Hepatocyte (in vitro differentiated cells): ENCODE data around the gene BCAS3. TPM values are rescaled to one million over a fixed set of nuclear protein-coding genes. Genes with fewer than 3 reads are reported as not detected.

ENCODE experiments used
- DNase-seq: peaks from one replicate; pipeline ENCODE4 v3.0.0-alpha.2; 2016; ENCODE audit warnings: low spot score
- H2AFZ ChIP-seq: fragments of 200-600 bp; sonication (generic); 2 replicates; pipeline ENCODE4 v1.6.0; 2016; ENCODE audit warnings: antibody characterized with exemption, mild to moderate bottlenecking
- H3K27ac ChIP-seq: fragments of 200-600 bp; sonication (generic); 2 replicates; pipeline ENCODE4 v1.5.1; 2016; ENCODE audit warnings: mild to moderate bottlenecking
- H3K27me3 ChIP-seq: fragments of 200-600 bp; sonication (generic); 2 replicates; pipeline ENCODE4 v1.6.1; 2016
- H3K36me3 ChIP-seq: fragments of 200-600 bp; sonication (generic); replicated peaks from 2 replicates; pipeline ENCODE4 v1.5.1; 2016; ENCODE audit warnings: low read depth; ENCODE audit not compliant: insufficient read depth
- H3K4me1 ChIP-seq: fragments of 200-600 bp; sonication (generic); 2 replicates; pipeline ENCODE4 v1.5.1; 2016; ENCODE audit warnings: mild to moderate bottlenecking, moderate library complexity; ENCODE audit not compliant: insufficient read depth
- H3K4me2 ChIP-seq: fragments of 200-600 bp; sonication (generic); 2 replicates; pipeline ENCODE4 v1.6.0; 2016
- H3K4me3 ChIP-seq: fragments of 200-600 bp; sonication (generic); 2 replicates; pipeline ENCODE4 v1.5.1; 2016; ENCODE audit warnings: mild to moderate bottlenecking
- H3K79me2 ChIP-seq: fragments of 200-600 bp; sonication (generic); 2 replicates; pipeline ENCODE4 v1.6.0; 2017; ENCODE audit warnings: mild to moderate bottlenecking
- H3K9me2 ChIP-seq: fragments of 200-600 bp; sonication (generic); replicated peaks from 2 replicates; pipeline ENCODE4 v1.6.0; 2017; ENCODE audit warnings: mild to moderate bottlenecking; ENCODE audit not compliant: insufficient read depth
- H3K9me3 ChIP-seq: fragments of 200-600 bp; sonication (generic); 2 replicates; pipeline ENCODE4 v1.5.1; 2016; ENCODE audit warnings: low read depth, mild to moderate bottlenecking
- H4K20me1 ChIP-seq: fragments of 200-600 bp; sonication (generic); 2 replicates; pipeline ENCODE4 v1.6.0; 2016; ENCODE audit warnings: mild to moderate bottlenecking; ENCODE audit not compliant: insufficient read depth, poor library complexity, severe bottlenecking
- EZH2 ChIP-seq: fragments of 200-600 bp; sonication (generic); IDR thresholded peaks from 2 replicates; pipeline ENCODE4 v1.6.1; 2016; ENCODE audit warnings: antibody characterized with exemption, mild to moderate bottlenecking, borderline replicate concordance
- EZH2phosphoT487 ChIP-seq: fragments of 200-600 bp; sonication (generic); IDR thresholded peaks from one replicate; pipeline ENCODE4 v1.6.1; 2018; ENCODE audit warnings: antibody characterized with exemption, mild to moderate bottlenecking, low read depth, moderate library complexity; ENCODE audit not compliant: unreplicated experiment, severe bottlenecking
- WGBS: methylation state at CpG from one replicate; pipeline ENCODE4 v1.1.6; 2016; ENCODE audit warnings: low lambda C conversion rate; ENCODE audit errors: missing lambda C conversion rate; 5-methylcytosine and 5-hydroxymethylcytosine counted together
- polyA plus RNA-seq: library from polyadenylated mRNA; unstranded; fragments of >200 nt; fragmentation: Nextera tagmentation; extraction: Ambion mirVana; gene quantifications from 2 replicates; pipeline ENCODE4 v1.2.1, GENCODE V29; 2016
- total RNA-seq: library from RNA; depleted of rRNA; stranded (reverse); fragments of >200 nt; gene quantifications from 2 replicates; pipeline ENCODE4 v1.2.3, GENCODE V29; 2014
- TF ChIP-seq, protein P1 (sequence below): fragments of 200-600 bp; sonication (generic); IDR thresholded peaks from 2 replicates; pipeline ENCODE4 v1.5.1; 2016; ENCODE audit warnings: antibody characterized with exemption, mild to moderate bottlenecking; ENCODE audit not compliant: poor library complexity

Gene BCAS3
- total and polyA plus RNA-seq, 2 experiments from 2014 or later: 16.5 to 58.8 TPM

- H3K4me2 ChIP-seq: peak overlapping the region; percentile 99
- DNase-seq: no peak
- no peak overlapping the region for H3K4me3 ChIP-seq
- H3K4me1 ChIP-seq: peaks cover 27% of the 10 kb centered on the region
- WGBS: 57% methylated on average over 8 of the region's 8 CpGs
- H3K79me2 ChIP-seq: peaks cover 66% of the 10 kb centered on the region
- no peaks in the 10 kb centered on the region for H3K36me3 ChIP-seq
- H3K27ac ChIP-seq: peak overlapping the region; percentile 99
- TF ChIP-seq EZH2 (no peak), EZH2phosphoT487 (no peak)
- TF ChIP-seq, protein P1, sequence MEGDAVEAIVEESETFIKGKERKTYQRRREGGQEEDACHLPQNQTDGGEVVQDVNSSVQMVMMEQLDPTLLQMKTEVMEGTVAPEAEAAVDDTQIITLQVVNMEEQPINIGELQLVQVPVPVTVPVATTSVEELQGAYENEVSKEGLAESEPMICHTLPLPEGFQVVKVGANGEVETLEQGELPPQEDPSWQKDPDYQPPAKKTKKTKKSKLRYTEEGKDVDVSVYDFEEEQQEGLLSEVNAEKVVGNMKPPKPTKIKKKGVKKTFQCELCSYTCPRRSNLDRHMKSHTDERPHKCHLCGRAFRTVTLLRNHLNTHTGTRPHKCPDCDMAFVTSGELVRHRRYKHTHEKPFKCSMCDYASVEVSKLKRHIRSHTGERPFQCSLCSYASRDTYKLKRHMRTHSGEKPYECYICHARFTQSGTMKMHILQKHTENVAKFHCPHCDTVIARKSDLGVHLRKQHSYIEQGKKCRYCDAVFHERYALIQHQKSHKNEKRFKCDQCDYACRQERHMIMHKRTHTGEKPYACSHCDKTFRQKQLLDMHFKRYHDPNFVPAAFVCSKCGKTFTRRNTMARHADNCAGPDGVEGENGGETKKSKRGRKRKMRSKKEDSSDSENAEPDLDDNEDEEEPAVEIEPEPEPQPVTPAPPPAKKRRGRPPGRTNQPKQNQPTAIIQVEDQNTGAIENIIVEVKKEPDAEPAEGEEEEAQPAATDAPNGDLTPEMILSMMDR: no peak
- no peaks in the 10 kb centered on the region for H3K9me2 ChIP-seq
- H2AFZ ChIP-seq: no peak overlapping the region
- peaks cover 16% of the 10 kb centered on the region for H4K20me1 ChIP-seq
- H3K9me3 ChIP-seq: no peaks in the 10 kb centered on the region
- peaks cover 59% of the 10 kb centered on the region for H3K27me3 ChIP-seq
Measured at GRCh38 chr17:61406971-61407911, 729.6 kb downstream of the BCAS3 start.

DNA sequence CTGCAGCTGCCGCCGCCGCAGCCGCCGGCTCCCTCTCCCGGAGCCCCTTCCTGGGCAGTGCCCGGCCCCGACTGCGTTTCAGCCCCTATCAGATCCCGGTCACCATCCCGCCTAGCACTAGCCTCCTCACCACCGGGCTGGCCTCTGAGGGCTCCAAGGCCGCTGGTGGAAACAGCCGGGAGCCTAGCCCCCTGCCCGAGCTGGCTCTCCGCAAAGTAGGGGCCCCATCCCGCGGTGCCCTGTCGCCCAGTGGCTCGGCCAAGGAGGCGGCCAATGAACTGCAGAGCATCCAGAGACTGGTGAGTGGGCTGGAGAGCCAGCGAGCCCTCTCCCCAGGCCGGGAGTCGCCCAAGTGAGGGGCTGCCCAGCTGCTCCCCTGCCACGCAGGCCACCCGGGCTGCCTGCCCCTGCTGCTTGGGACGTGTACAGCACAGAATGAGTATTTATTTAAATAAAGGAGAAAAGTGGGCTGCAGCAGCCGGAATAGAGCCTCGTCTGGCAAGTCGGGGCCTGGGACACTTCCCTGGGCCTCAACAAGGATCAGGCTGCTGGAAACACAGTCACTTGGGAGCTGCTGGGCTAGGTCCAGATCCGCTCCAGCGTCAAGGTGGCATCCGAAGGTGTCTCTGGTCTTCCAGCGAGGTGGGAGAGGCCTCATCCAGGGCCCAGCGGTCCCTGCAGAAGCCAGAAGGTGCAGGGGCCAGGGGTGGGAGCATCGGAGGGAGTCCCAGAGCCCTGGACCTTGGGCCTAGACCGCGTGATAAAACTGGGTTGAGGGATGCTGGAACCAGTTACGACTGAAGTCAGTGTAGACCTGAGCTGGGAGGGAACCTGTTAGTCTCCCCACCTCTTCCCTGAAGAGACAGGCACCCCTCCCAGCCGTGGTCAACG is 730.7 kb downstream of the BCAS3 start:
- H3K27ac ChIP-seq: peak overlapping the region; percentile 99
- 39% methylated on average over 40 of the region's 41 CpGs for WGBS
- H3K79me2 ChIP-seq: peaks cover 64% of the 10 kb centered on the region
- H4K20me1 ChIP-seq: peaks cover 5% of the 10 kb centered on the region
- DNase-seq: no peak
- no peaks in the 10 kb centered on the region for H3K36me3 ChIP-seq
- H3K4me2 ChIP-seq: peak overlapping the region; percentile 99
- no peak overlapping the region for H3K4me3 ChIP-seq
- H3K9me3 ChIP-seq: no peaks in the 10 kb centered on the region
- H2AFZ ChIP-seq: no peak overlapping the region
- TF ChIP-seq EZH2phosphoT487: no peak
- no peaks in the 10 kb centered on the region for H3K9me2 ChIP-seq
- peaks cover 33% of the 10 kb centered on the region for H3K4me1 ChIP-seq
- H3K27me3 ChIP-seq: peaks cover 48% of the 10 kb centered on the region

DNA sequence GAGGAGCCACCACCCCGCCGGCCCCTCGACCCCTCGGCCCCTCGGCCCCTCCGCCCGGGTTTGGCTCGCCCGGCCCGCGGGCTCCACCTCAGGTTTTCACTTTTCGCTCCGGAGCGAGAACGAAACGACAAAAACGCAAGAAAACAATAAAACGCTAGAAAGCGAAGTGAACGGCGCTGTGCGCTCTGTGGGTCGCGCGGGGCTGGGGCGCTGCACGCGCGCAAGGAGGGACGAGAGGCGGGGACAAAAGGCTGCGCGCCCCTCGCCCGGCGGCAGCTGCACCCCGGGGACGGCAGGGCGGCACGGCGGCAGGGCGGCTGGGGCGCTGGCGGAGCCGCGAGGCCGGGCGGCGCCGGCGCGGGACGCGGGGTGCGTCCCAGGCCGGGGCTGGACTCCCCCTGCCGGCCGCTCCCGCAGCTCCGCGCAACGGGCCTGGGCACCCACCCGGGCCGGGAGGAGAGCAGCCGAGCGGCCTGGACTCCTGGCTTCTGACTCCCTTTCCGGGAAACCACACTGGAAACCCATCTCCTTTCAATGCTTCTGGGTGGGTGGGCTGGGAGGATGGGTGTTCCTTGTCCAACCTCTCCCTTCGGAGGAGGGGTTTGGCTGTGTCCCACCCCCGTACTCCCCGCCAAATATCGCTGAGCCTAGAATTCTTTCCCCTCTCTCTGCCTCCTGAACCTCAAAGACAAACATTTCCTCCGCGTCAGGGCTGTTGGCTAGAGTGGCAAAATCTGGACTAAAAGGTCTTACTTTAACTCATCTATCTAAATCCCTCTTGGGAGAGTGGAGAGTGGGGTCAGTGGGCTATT is 731.9 kb downstream of the BCAS3 start:
- peak overlapping the region; percentile 99 for H3K27ac ChIP-seq
- peaks cover 37% of the 10 kb centered on the region for H3K27me3 ChIP-seq
- TF ChIP-seq, protein P1: peak; percentile 43
- no peak for TF ChIP-seq EZH2phosphoT487
- H3K9me3 ChIP-seq: no peaks in the 10 kb centered on the region
- H3K4me3 ChIP-seq: peak overlapping the region; percentile 35
- peaks cover 62% of the 10 kb centered on the region for H3K79me2 ChIP-seq
- peaks cover 40% of the 10 kb centered on the region for H3K4me1 ChIP-seq
- H3K9me2 ChIP-seq: no peaks in the 10 kb centered on the region
- no peaks in the 10 kb centered on the region for H3K36me3 ChIP-seq
- H4K20me1 ChIP-seq: no peaks in the 10 kb centered on the region
- H2AFZ ChIP-seq: peak overlapping the region; percentile 36
- peak; percentile 91 for DNase-seq
- WGBS: 2% methylated on average over 70 of the region's 73 CpGs
- H3K4me2 ChIP-seq: peak overlapping the region; percentile 99
